Measurements from ENCODE around the gene LIMK2.
"Not testable (repeated sequence)": the region's sequence is repeated elsewhere in the genome, so short reads cannot be mapped to it uniquely, and the experiment has no call there.

DNA sequence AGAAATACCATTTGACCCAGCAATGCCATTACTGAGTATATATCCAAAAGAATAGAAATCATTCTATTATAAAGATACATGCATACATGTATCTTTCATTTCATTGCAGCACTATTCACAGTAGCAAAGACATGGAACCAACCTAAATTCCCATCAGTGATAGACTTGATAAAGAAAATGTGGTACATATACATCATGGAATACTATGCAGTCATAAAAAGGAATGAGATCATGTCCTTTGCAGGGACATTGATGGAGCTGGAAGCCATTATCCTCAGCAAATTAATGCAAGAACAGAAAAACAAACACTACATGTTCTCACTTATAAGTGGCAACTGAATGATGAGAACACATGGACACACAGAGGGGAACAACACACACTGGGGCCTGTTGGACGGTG lies 102.1 kb downstream of the LIMK2 start:
- TF ChIP-seq POLR2A (IDR thresholded peaks at IDR 0.05) = not testable (repeated sequence)
- TF ChIP-seq, protein P1, sequence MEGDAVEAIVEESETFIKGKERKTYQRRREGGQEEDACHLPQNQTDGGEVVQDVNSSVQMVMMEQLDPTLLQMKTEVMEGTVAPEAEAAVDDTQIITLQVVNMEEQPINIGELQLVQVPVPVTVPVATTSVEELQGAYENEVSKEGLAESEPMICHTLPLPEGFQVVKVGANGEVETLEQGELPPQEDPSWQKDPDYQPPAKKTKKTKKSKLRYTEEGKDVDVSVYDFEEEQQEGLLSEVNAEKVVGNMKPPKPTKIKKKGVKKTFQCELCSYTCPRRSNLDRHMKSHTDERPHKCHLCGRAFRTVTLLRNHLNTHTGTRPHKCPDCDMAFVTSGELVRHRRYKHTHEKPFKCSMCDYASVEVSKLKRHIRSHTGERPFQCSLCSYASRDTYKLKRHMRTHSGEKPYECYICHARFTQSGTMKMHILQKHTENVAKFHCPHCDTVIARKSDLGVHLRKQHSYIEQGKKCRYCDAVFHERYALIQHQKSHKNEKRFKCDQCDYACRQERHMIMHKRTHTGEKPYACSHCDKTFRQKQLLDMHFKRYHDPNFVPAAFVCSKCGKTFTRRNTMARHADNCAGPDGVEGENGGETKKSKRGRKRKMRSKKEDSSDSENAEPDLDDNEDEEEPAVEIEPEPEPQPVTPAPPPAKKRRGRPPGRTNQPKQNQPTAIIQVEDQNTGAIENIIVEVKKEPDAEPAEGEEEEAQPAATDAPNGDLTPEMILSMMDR (IDR thresholded peaks at IDR 0.05) = not testable (repeated sequence)
